Stimulated activated memory B cell treated with anti-CD40 and anti-IgM and Interleukin-4, amounts not matched to agents 10 μg/mL and 1 μg/mL and 100 μg/mL, for 72 hours (primary cell): ENCODE measurements around the gene WDR37.
"Not testable (repeated sequence)": the region's sequence is repeated elsewhere in the genome, so short reads cannot be mapped to it uniquely, and the experiment has no call there.

Experiments
- ATAC-seq: fragments of 150-1000 bp; cut with Tn5 transposase; 2 replicates; pipeline ENCODE4 v1.10.0; 2021
- H3K27ac Mint-ChIP-seq: one replicate; pipeline ENCODE4 v1.8.0; 2022; ENCODE audit warnings: mild to moderate bottlenecking, mixed read lengths
- H3K27me3 Mint-ChIP-seq: one replicate; pipeline ENCODE4 v1.8.0; 2022; ENCODE audit warnings: mixed read lengths
- H3K36me3 Mint-ChIP-seq: one replicate; pipeline ENCODE4 v1.8.0; 2022; ENCODE audit warnings: mixed read lengths
- H3K4me1 Mint-ChIP-seq: one replicate; pipeline ENCODE4 v1.8.0; 2022; ENCODE audit warnings: mixed read lengths
- H3K4me3 Mint-ChIP-seq: one replicate; pipeline ENCODE4 v1.8.0; 2022; ENCODE audit warnings: mild to moderate bottlenecking, moderate library complexity, mixed read lengths
- H3K9me3 Mint-ChIP-seq: one replicate; pipeline ENCODE4 v1.8.0; 2022; ENCODE audit warnings: mixed read lengths

WDR37 gene

GRCh38 chr10:1160561-1161314 is 104.6 kb downstream of the WDR37 start:
- Mint-ChIP-seq H3K9me3 (no peaks in the 10 kb centered on the region), H3K27me3 (peaks cover 29% of the 10 kb centered on the region), H3K4me1 (no peaks in the 10 kb centered on the region), H3K27ac (no peak overlapping the region), H3K4me3 (no peak overlapping the region), H3K36me3 (no peaks in the 10 kb centered on the region)
- ATAC-seq, result no peak

GRCh38 chr10:1161315-1161673 is 105.1 kb downstream of the WDR37 start:
- H3K36me3 Mint-ChIP-seq, H3K4me1 Mint-ChIP-seq, H3K9me3 Mint-ChIP-seq, H3K27ac Mint-ChIP-seq, ATAC-seq, H3K4me3 Mint-ChIP-seq: not testable (repeated sequence)
- peaks cover 29% of the 10 kb centered on the region for H3K27me3 Mint-ChIP-seq

GRCh38 chr10:1162481-1163203 is 106.5 kb downstream of the WDR37 start:
- no peak overlapping the region for H3K27ac Mint-ChIP-seq

GRCh38 chr10:1163204-1163660 is 107.0 kb downstream of the WDR37 start:
- Mint-ChIP-seq H3K9me3 (no peaks in the 10 kb centered on the region), H3K27ac (no peak overlapping the region), H3K4me1 (no peaks in the 10 kb centered on the region), H3K36me3 (no peaks in the 10 kb centered on the region), H3K27me3 (peaks cover 25% of the 10 kb centered on the region), H3K4me3 (no peak overlapping the region)
- ATAC-seq, result peak; percentile 38

More at GRCh38 chr10:1162481-1163203, 106.5 kb downstream of the WDR37 start:
- Mint-ChIP-seq H3K27me3 (peaks cover 25% of the 10 kb centered on the region), H3K4me1 (no peaks in the 10 kb centered on the region), H3K9me3 (no peaks in the 10 kb centered on the region), H3K36me3 (no peaks in the 10 kb centered on the region), H3K4me3 (no peak overlapping the region)
- ATAC-seq, result no peak

GRCh38 chr10:1163831-1164230 is 107.6 kb downstream of the WDR37 start:
- Mint-ChIP-seq H3K27ac (no peak overlapping the region), H3K27me3 (peaks cover 21% of the 10 kb centered on the region), H3K4me3 (no peak overlapping the region), H3K9me3 (no peaks in the 10 kb centered on the region), H3K4me1 (no peaks in the 10 kb centered on the region), H3K36me3 (no peaks in the 10 kb centered on the region)
- ATAC-seq, result no peak

GRCh38 chr10:1166101-1166827 is 110.1 kb downstream of the WDR37 start:
- no peaks in the 10 kb centered on the region for H3K36me3 Mint-ChIP-seq
- H3K27me3 Mint-ChIP-seq, result peaks cover 32% of the 10 kb centered on the region
- H3K4me3 Mint-ChIP-seq, result no peak overlapping the region
- no peak overlapping the region for H3K27ac Mint-ChIP-seq
- no peaks in the 10 kb centered on the region for H3K4me1 Mint-ChIP-seq
- peak; percentile 14 for ATAC-seq
- no peaks in the 10 kb centered on the region for H3K9me3 Mint-ChIP-seq

GRCh38 chr10:1166828-1167275 is 110.7 kb downstream of the WDR37 start:
- H3K27me3 Mint-ChIP-seq, result peaks cover 32% of the 10 kb centered on the region
- ATAC-seq, result no peak
- H3K27ac Mint-ChIP-seq, result no peak overlapping the region
- H3K36me3 Mint-ChIP-seq, result no peaks in the 10 kb centered on the region
- no peaks in the 10 kb centered on the region for H3K9me3 Mint-ChIP-seq
- no peak overlapping the region for H3K4me3 Mint-ChIP-seq
- no peaks in the 10 kb centered on the region for H3K4me1 Mint-ChIP-seq

- Mint-ChIP-seq H3K4me1 (no peaks in the 10 kb centered on the region), H3K27ac (no peak overlapping the region), H3K4me3 (no peak overlapping the region), H3K9me3 (no peaks in the 10 kb centered on the region), H3K27me3 (peaks cover 33% of the 10 kb centered on the region), H3K36me3 (no peaks in the 10 kb centered on the region)
- ATAC-seq, result no peak
Observed at GRCh38 chr10:1168763-1169162, 112.6 kb downstream of the WDR37 start.

- no peaks in the 10 kb centered on the region for H3K4me1 Mint-ChIP-seq
- ATAC-seq, result no peak
- no peaks in the 10 kb centered on the region for H3K9me3 Mint-ChIP-seq
- no peaks in the 10 kb centered on the region for H3K36me3 Mint-ChIP-seq
- no peak overlapping the region for H3K4me3 Mint-ChIP-seq
- peaks cover 35% of the 10 kb centered on the region for H3K27me3 Mint-ChIP-seq
- H3K27ac Mint-ChIP-seq, result no peak overlapping the region
Observed at GRCh38 chr10:1169186-1169885, 113.2 kb downstream of the WDR37 start.

- no peak overlapping the region for H3K27ac Mint-ChIP-seq
- no peaks in the 10 kb centered on the region for H3K36me3 Mint-ChIP-seq
- ATAC-seq, result no peak
- no peak overlapping the region for H3K4me3 Mint-ChIP-seq
- H3K9me3 Mint-ChIP-seq, result no peaks in the 10 kb centered on the region
- H3K27me3 Mint-ChIP-seq, result peaks cover 35% of the 10 kb centered on the region
- H3K4me1 Mint-ChIP-seq, result no peaks in the 10 kb centered on the region
Observed at GRCh38 chr10:1169981-1170866, 114.0 kb downstream of the WDR37 start.

- no peak for ATAC-seq
- Mint-ChIP-seq H3K4me1 (no peaks in the 10 kb centered on the region), H3K27me3 (peaks cover 35% of the 10 kb centered on the region), H3K36me3 (no peaks in the 10 kb centered on the region), H3K4me3 (no peak overlapping the region), H3K27ac (no peak overlapping the region), H3K9me3 (no peaks in the 10 kb centered on the region)
Observed at GRCh38 chr10:1170867-1171180, 114.6 kb downstream of the WDR37 start.

GRCh38 chr10:1171182-1171581 is 115.0 kb downstream of the WDR37 start:
- H3K9me3 Mint-ChIP-seq, result no peaks in the 10 kb centered on the region
- H3K27ac Mint-ChIP-seq, result no peak overlapping the region
- H3K36me3 Mint-ChIP-seq, result no peaks in the 10 kb centered on the region
- no peaks in the 10 kb centered on the region for H3K4me1 Mint-ChIP-seq
- no peak overlapping the region for H3K4me3 Mint-ChIP-seq
- ATAC-seq, result no peak
- H3K27me3 Mint-ChIP-seq, result peaks cover 35% of the 10 kb centered on the region

GRCh38 chr10:1171586-1171985 is 115.4 kb downstream of the WDR37 start:
- Mint-ChIP-seq H3K9me3 (no peaks in the 10 kb centered on the region), H3K27ac (no peak overlapping the region), H3K4me3 (no peak overlapping the region), H3K36me3 (no peaks in the 10 kb centered on the region), H3K4me1 (no peaks in the 10 kb centered on the region), H3K27me3 (peaks cover 35% of the 10 kb centered on the region)
- peak; percentile 32 for ATAC-seq

- Mint-ChIP-seq H3K36me3 (no peaks in the 10 kb centered on the region), H3K27me3 (peaks cover 32% of the 10 kb centered on the region), H3K4me1 (no peaks in the 10 kb centered on the region), H3K9me3 (no peaks in the 10 kb centered on the region), H3K4me3 (no peak overlapping the region), H3K27ac (no peak overlapping the region)
- ATAC-seq, result no peak
Observed at GRCh38 chr10:1172256-1172984, 116.2 kb downstream of the WDR37 start.
